ENCODE data around the gene ERG.

DNA sequence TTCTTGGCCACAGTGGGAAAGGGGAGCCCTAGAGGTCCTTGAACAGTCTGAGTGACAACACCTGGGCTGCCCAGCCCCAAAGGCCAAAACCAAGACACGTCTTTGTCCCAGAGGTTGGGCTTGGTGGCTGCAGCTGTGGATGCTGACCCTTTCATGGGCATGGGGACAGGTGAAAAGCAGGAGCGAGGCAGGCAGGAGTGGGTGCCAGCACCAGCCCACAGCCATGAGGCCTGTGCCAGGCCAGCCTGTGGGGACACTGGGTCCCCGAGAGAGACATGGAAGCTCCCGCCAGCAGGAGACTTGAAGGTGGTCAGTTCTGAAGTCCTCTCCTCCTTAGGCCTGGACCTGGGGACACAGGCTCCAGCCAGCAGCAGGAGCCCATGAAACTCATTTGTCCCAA lies 142.9 kb downstream of the ERG start:
- TF ChIP-seq GATA2 (IDR thresholded peaks at IDR 0.05; ENCODE audit: low read depth, low read length) (no peak), GATA3 (IDR thresholded peaks at IDR 0.05; ENCODE audit: low read depth, low read length) (no peak)

Data from SH-SY5Y (cell line).